ENCODE measurements around the gene ADAM11. TPM values are rescaled to one million over a fixed set of nuclear protein-coding genes. Genes with fewer than 3 reads are reported as not detected.

Gene ADAM11
- total and polyA plus RNA-seq, 2 of the 8 experiments (the other 6 are each of a cell fraction or from before 2014, with no cell fraction given): 2.3 to 2.9 TPM

DNA sequence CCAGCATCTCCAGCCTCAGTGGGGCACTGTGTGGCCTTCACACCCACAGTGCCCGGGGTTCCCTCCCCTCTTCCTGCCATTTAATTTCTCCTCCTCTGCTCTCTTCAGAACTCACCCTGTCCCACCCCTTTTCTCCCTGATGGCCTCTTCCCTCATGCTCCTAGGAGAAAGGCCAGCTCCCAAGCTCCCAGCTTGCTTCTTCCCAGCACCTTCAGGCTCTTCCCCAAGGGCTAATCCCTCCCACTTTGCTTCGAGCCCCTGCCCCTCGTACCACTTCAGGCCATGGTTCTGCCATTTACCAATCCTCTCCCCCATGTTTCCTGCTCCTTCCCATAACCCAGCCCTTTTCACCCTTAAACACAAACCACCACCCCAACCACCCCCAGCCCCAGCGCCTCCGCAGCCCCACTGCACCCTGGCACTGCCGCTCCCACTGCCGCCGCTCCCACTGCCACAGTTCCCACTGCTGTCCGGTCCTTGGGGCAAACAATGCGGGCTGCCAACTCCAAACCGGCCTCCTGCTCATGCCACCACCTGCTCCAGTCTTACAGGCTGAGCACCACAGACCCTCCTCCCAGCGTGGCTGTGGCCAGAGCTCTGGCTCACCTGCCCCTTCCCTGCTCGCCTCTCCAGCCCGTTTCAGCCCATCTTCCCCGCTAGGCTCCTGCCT, 28.6 kb downstream of the ADAM11 start:
- H3K79me2 ChIP-seq (ENCODE audit: control insufficient read depth in 1 of 2, insufficient read depth in 2 of 2, low read length in 2 of 2): no peaks in the 10 kb centered on the region
- no peak overlapping the region for H3K23ac ChIP-seq (ENCODE audit: insufficient read length)
- no peak overlapping the region for H4K8ac ChIP-seq (ENCODE audit: extremely low read depth, insufficient read depth, low read length)
- H2BK12ac ChIP-seq (ENCODE audit: low read depth, low read length): no peak overlapping the region
- H2BK120ac ChIP-seq (replicated peaks; ENCODE audit: low read depth, low read length): no peak overlapping the region
- H4K91ac ChIP-seq (replicated peaks; ENCODE audit: insufficient read length, low read length): no peak overlapping the region
- ChIA-PET POLR2A (ENCODE audit: partially characterized antibody) (interaction anchor here (0.6 to 3.0 kb wide), 5 partner anchors 8 to 38 kb away, joined by 3 to 17 read pairs (median 3); no protein-coding TSS in a partner anchor), CTCF (ENCODE audit: partially characterized antibody) (interaction anchor here (1.1 to 26.7 kb wide), 6 partner anchors 8 to 92 kb away, joined by 3 to 577 read pairs (median 4); partner anchors contain the start of gene HIGD1B)
- no peaks in the 10 kb centered on the region; a peak in 1 of 7 replicates for H3K27me3 ChIP-seq (replicated peaks in 1 of 4; ENCODE audit: control insufficient read depth in 3 of 4, extremely low read depth in 1 of 4, insufficient read depth in 3 of 4, low read length in 3 of 4)
- 88% methylated on average over 14 of the region's 15 CpGs; no CpG with 5 or more reads in 1 of the 2 experiments for WGBS, 2 experiments (ENCODE audit: extremely low coverage in 1 of 2, insufficient coverage in 1 of 2, insufficient read length in 1 of 2, insufficient replicate concordance in 2 of 2, low coverage in 1 of 2, low lambda C conversion rate in 2 of 2, missing lambda C conversion rate in 1 of 2)
- H3K23me2 ChIP-seq (ENCODE audit: low read depth, low read length): no peaks in the 10 kb centered on the region
- no peaks in the 10 kb centered on the region for H3K79me1 ChIP-seq (ENCODE audit: low read depth, low read length)
- H2BK15ac ChIP-seq (ENCODE audit: low read length): no peak overlapping the region
- FAIRE-seq (no peak), DNase-seq (ENCODE audit: low read depth in 1 of 2, low spot score in 2 of 2) (no peak)
- H3K27ac ChIP-seq (ENCODE audit: low read depth, low read length): no peak overlapping the region
- H3K4me2 ChIP-seq (ENCODE audit: insufficient read depth in 1 of 2, low read depth in 2 of 2, low read length in 2 of 2): no peak overlapping the region
- no peak overlapping the region for H3K4ac ChIP-seq (replicated peaks; ENCODE audit: insufficient read length, low read depth, low read length)
- no peaks in the 10 kb centered on the region for H4K20me1 ChIP-seq (replicated peaks in 1 of 2; ENCODE audit: control insufficient read depth in 1 of 2, insufficient read depth in 2 of 2, low read length in 2 of 2)
- H2BK20ac ChIP-seq (ENCODE audit: low read length): no peak overlapping the region
- peaks cover 0 to 4% (median 3%) of the 10 kb centered on the region in 4 experiments; a peak in 6 of 7 replicates for H3K4me1 ChIP-seq (replicated peaks in 1 of 4; ENCODE audit: control insufficient read depth in 3 of 4, insufficient read depth in 4 of 4, low read length in 3 of 4)
- no peak overlapping the region for H3K4me3 ChIP-seq (ENCODE audit: extremely low read depth in 1 of 4, insufficient read depth in 2 of 4, low read depth in 3 of 4, low read length in 4 of 4)
- no peak overlapping the region for H4K5ac ChIP-seq (ENCODE audit: insufficient read length, low read depth, low read length)
- no peaks in the 10 kb centered on the region for H3K36me3 ChIP-seq (ENCODE audit: control insufficient read depth in 2 of 4, insufficient read depth in 4 of 4, low read length in 3 of 4)
- H2BK5ac ChIP-seq (ENCODE audit: low read depth, low read length): no peak overlapping the region
- TF ChIP-seq RNF2 (IDR thresholded peaks at IDR 0.05; ENCODE audit: borderline replicate concordance, low read depth, low read length, missing control alignments, poor library complexity, severe bottlenecking): no peak
- TF ChIP-seq SUZ12 (IDR thresholded peaks at IDR 0.05; ENCODE audit: low read length): no peak
- TF ChIP-seq GTF2F1 (IDR thresholded peaks at IDR 0.05; ENCODE audit: borderline replicate concordance, low read depth, low read length): no peak
- no peak for TF ChIP-seq RFX5 (IDR thresholded peaks at IDR 0.05; ENCODE audit: borderline replicate concordance, low read depth, low read length)
- no peak for TF ChIP-seq SP4 (IDR thresholded peaks at IDR 0.05; ENCODE audit: low read length)
- TF ChIP-seq BCL11A (IDR thresholded peaks at IDR 0.05; ENCODE audit: low read depth in 2 of 2, low read length in 2 of 2): no peak
- TF ChIP-seq BACH1 (IDR thresholded peaks at IDR 0.05; ENCODE audit: low read length): no peak
- TF ChIP-seq TEAD4 (IDR thresholded peaks at IDR 0.05; ENCODE audit: low read depth, low read length): no peak
- no peak for TF ChIP-seq RBBP5 (IDR thresholded peaks at IDR 0.05; ENCODE audit: borderline replicate concordance, low read depth, low read length)
- TF ChIP-seq BRCA1 (IDR thresholded peaks at IDR 0.05; ENCODE audit: low read depth, low read length): no peak
- TF ChIP-seq EGR1 (IDR thresholded peaks at IDR 0.05; ENCODE audit: borderline replicate concordance, low read depth, low read length): no peak
- no peak for TF ChIP-seq ZNF274 (IDR thresholded peaks at IDR 0.05; ENCODE audit: borderline replicate concordance, extremely low read depth, low read length)
- H2AK5ac ChIP-seq (ENCODE audit: low read depth, low read length): no peak overlapping the region
- H3K18ac ChIP-seq (ENCODE audit: extremely low read depth, low read length): no peak overlapping the region
- no peak overlapping the region for H3K9ac ChIP-seq (replicated peaks in 1 of 4; ENCODE audit: extremely low read depth in 1 of 4, low read depth in 3 of 4, low read length in 3 of 4)
- no peaks in the 10 kb centered on the region for H3K9me3 ChIP-seq (ENCODE audit: insufficient read depth in 2 of 2, low read depth in 1 of 2, low read length in 1 of 2)
- no peak overlapping the region for H3K14ac ChIP-seq (ENCODE audit: insufficient read length)
- no peak overlapping the region for H3K56ac ChIP-seq (replicated peaks; ENCODE audit: insufficient read length, low read depth, low read length)
- no peak overlapping the region for H2AFZ ChIP-seq (ENCODE audit: low read length)

Data from H1 (cell line).